Parathyroid adenoma (tissue), 2 donors: ENCODE results near the gene CLEC2A.

Source experiments
- H2AFZ ChIP-seq: fragments of 300-600 bp; sonication (generic); one replicate; pipeline ENCODE4 v1.7.0; 2017; ENCODE audit warnings: antibody characterized with exemption, mild to moderate bottlenecking
- H3K27ac ChIP-seq: fragments of 300-600 bp; sonication (generic); one replicate; pipeline ENCODE4 v1.7.0; 2017
- H3K27me3 ChIP-seq: fragments of 300-600 bp; sonication (generic); one replicate; pipeline ENCODE4 v1.7.0; 2017; ENCODE audit warnings: low read length; ENCODE audit not compliant: control insufficient read depth, insufficient read depth
- H3K36me3 ChIP-seq: fragments of 300-600 bp; sonication (generic); one replicate; pipeline ENCODE4 v1.7.0; 2017; ENCODE audit warnings: low read length; ENCODE audit not compliant: control insufficient read depth, insufficient read depth
- H3K4me1 ChIP-seq: fragments of 300-600 bp; sonication (generic); one replicate; pipeline ENCODE4 v1.7.0; 2017; ENCODE audit warnings: control low read depth
- H3K4me2 ChIP-seq: fragments of 300-600 bp; sonication (generic); one replicate; pipeline ENCODE4 v1.7.0; 2017; ENCODE audit warnings: low read length
- H3K4me3 ChIP-seq: fragments of 300-600 bp; sonication (generic); one replicate; pipeline ENCODE4 v1.7.0; 2017; ENCODE audit warnings: low read depth, low read length
- H3K79me2 ChIP-seq: fragments of 300-600 bp; sonication (generic); one replicate; pipeline ENCODE4 v1.7.0; 2017; ENCODE audit warnings: control low read depth
- H3K9ac ChIP-seq: fragments of 300-600 bp; sonication (generic); one replicate; pipeline ENCODE4 v1.7.0; 2017; ENCODE audit warnings: mild to moderate bottlenecking
- H3K9me3 ChIP-seq: fragments of 300-600 bp; sonication (generic); one replicate; pipeline ENCODE4 v1.7.0; 2017; ENCODE audit warnings: low read length; ENCODE audit not compliant: control insufficient read depth
- CTCF ChIP-seq: fragments of 300-600 bp; sonication (generic); IDR thresholded peaks from one replicate; pipeline ENCODE4 v1.7.0; 2017; ENCODE audit warnings: antibody characterized with exemption, mild to moderate bottlenecking
- donor health status: primary hyperparathyroidism.

Gene CLEC2A

GRCh38 chr12:9947674-9948073 is 15.5 kb upstream of the CLEC2A start:
- no peaks in the 10 kb centered on the region for H3K9me3 ChIP-seq
- H3K4me1 ChIP-seq, result no peaks in the 10 kb centered on the region
- no peak overlapping the region for H2AFZ ChIP-seq
- no peaks in the 10 kb centered on the region for H3K79me2 ChIP-seq
- H3K36me3 ChIP-seq, result no peaks in the 10 kb centered on the region
- H3K27me3 ChIP-seq, result no peaks in the 10 kb centered on the region
- H3K27ac ChIP-seq, result no peak overlapping the region
- H3K4me3 ChIP-seq, result no peak overlapping the region
- TF ChIP-seq CTCF, result no peak
- no peak overlapping the region for H3K4me2 ChIP-seq
- no peak overlapping the region for H3K9ac ChIP-seq

- no peak overlapping the region for H3K27ac ChIP-seq
- no peaks in the 10 kb centered on the region for H3K4me1 ChIP-seq
- no peak for TF ChIP-seq CTCF
- no peaks in the 10 kb centered on the region for H3K36me3 ChIP-seq
- no peak overlapping the region for H3K4me2 ChIP-seq
- H3K27me3 ChIP-seq, result no peaks in the 10 kb centered on the region
- H3K9me3 ChIP-seq, result no peaks in the 10 kb centered on the region
- no peak overlapping the region for H2AFZ ChIP-seq
- H3K9ac ChIP-seq, result no peak overlapping the region
- H3K79me2 ChIP-seq, result no peaks in the 10 kb centered on the region
- H3K4me3 ChIP-seq, result no peak overlapping the region
These were observed 12.2 kb upstream of the CLEC2A start for GRCh38 chr12:9944391-9944790.

- no peak for TF ChIP-seq CTCF
- H3K4me2 ChIP-seq, result no peak overlapping the region
These were observed 11.1 kb upstream of the CLEC2A start for GRCh38 chr12:9943240-9943639.

GRCh38 chr12:9941838-9942237 is 9.7 kb upstream of the CLEC2A start:
- no peak overlapping the region for H2AFZ ChIP-seq
- no peak overlapping the region for H3K27ac ChIP-seq
- no peaks in the 10 kb centered on the region for H3K27me3 ChIP-seq
- no peak overlapping the region for H3K4me2 ChIP-seq
- H3K4me1 ChIP-seq, result no peaks in the 10 kb centered on the region
- H3K36me3 ChIP-seq, result no peaks in the 10 kb centered on the region
- no peak overlapping the region for H3K9ac ChIP-seq
- H3K9me3 ChIP-seq, result no peaks in the 10 kb centered on the region
- no peak for TF ChIP-seq CTCF
- no peak overlapping the region for H3K4me3 ChIP-seq
- H3K79me2 ChIP-seq, result no peaks in the 10 kb centered on the region

More at GRCh38 chr12:9943240-9943639, 11.1 kb upstream of the CLEC2A start:
- H3K27me3 ChIP-seq, result no peaks in the 10 kb centered on the region
- H3K79me2 ChIP-seq, result no peaks in the 10 kb centered on the region
- no peaks in the 10 kb centered on the region for H3K9me3 ChIP-seq
- H3K36me3 ChIP-seq, result no peaks in the 10 kb centered on the region
- H2AFZ ChIP-seq, result no peak overlapping the region
- no peak overlapping the region for H3K4me3 ChIP-seq
- no peak overlapping the region for H3K27ac ChIP-seq
- H3K9ac ChIP-seq, result no peak overlapping the region
- H3K4me1 ChIP-seq, result no peaks in the 10 kb centered on the region

GRCh38 chr12:9940375-9940774 is 8.2 kb upstream of the CLEC2A start:
- Histone ChIP-seq H3K27me3 (no peaks in the 10 kb centered on the region), H3K4me3 (no peak overlapping the region), H3K27ac (no peak overlapping the region), H3K36me3 (no peaks in the 10 kb centered on the region), H3K9me3 (no peaks in the 10 kb centered on the region), H3K9ac (no peak overlapping the region), H3K4me2 (no peak overlapping the region), H2AFZ (no peak overlapping the region), H3K79me2 (no peaks in the 10 kb centered on the region), H3K4me1 (no peaks in the 10 kb centered on the region)
- TF ChIP-seq CTCF, result no peak
